BJ (cell line): ENCODE data around the gene PCDHB3. TPM values are rescaled to one million over a fixed set of nuclear protein-coding genes. Genes with fewer than 3 reads are reported as not detected.
A peak's percentile ranks its signal among the peaks of the same experiment; 100 is the strongest.
"Not testable (repeated sequence)": the region's sequence is repeated elsewhere in the genome, so short reads cannot be mapped to it uniquely, and the experiment has no call there.

Experiments used
- CTCF ChIA-PET: fragments of 350-600 bp; formaldehyde crosslinking; extraction: SDS; loops from one replicate; lab custom pipeline; 2021; ENCODE audit warnings: antibody characterized with exemption, inconsistent platforms; lab: Yijun Ruan, JAX
- POLR2A ChIA-PET: fragments of 300-600 bp; sonication (Branson Sonifier 250); formaldehyde crosslinking; extraction: SDS; loops from one replicate; lab custom pipeline; 2021; ENCODE audit warnings: antibody characterized with exemption; lab: Charles Lee
- DNase-seq: peaks from one replicate; pipeline ENCODE4 v3.0.0-alpha.2; 2011; ENCODE audit warnings: low read depth
- H3K27me3 ChIP-seq: 2 replicates; pipeline ENCODE4 v1.6.0; 2011; ENCODE audit warnings: low read length; ENCODE audit not compliant: control insufficient read depth, insufficient read depth
- H3K36me3 ChIP-seq: 2 replicates; pipeline ENCODE4 v1.5.1; 2011; ENCODE audit warnings: low read length; ENCODE audit not compliant: control insufficient read depth, insufficient read depth
- H3K4me3 ChIP-seq: 2 replicates; pipeline ENCODE4 v1.5.1; 2011; ENCODE audit warnings: low read depth, mild to moderate bottlenecking, control low read depth, low read length
- polyA plus RNA-seq: library from polyadenylated mRNA; depleted of rRNA; stranded (reverse); fragments of >200 nt; gene quantifications from 2 replicates; pipeline ENCODE4 v1.2.3, GENCODE V29; 2011
- TF ChIP-seq, protein P1 (sequence below): IDR thresholded peaks from 2 replicates; pipeline ENCODE4 v1.5.1; 2011; ENCODE audit warnings: low read depth, mild to moderate bottlenecking, control low read depth, inconsistent platforms, low read length, moderate library complexity; ENCODE audit not compliant: insufficient read depth

PCDHB3 gene
- polyA plus RNA-seq, 1 experiment, result 0.31 TPM

DNA sequence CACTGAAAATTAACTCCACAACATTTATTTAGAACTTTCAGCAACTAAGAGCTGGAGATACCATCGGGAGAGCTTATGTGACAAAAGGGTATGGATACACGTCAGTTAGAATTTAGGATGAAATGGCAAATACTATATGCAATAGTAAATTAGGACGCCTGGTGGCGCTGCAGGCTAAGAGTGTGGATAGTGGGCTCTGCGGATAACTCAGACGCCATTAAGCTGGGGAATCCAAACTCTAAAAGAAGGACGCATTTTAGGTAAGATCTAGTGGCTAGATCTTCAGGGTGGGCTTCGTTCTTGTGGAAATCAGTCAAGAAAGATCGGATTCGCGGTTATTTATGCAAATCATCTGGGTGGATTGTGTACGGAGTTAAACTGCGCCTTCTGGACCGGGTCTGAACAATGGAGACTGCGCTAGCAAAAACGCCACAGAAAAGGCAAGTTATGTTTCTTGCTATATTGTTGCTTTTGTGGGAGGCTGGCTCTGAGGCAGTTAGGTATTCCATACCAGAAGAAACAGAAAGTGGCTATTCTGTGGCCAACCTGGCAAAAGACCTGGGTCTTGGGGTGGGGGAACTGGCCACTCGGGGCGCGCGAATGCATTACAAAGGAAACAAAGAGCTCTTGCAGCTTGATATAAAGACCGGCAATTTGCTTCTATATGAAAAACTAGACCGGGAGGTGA lies 34.9 kb downstream of the PCDHB3 start, which contains the start of gene PCDHB5:
Gene PCDHB5 (plus strand): TSS at position 177 of the 688 bp plus-strand sequence. CDS start 229 bp downstream, at position 406.
- CTCF ChIA-PET, result no interaction called here

DNA sequence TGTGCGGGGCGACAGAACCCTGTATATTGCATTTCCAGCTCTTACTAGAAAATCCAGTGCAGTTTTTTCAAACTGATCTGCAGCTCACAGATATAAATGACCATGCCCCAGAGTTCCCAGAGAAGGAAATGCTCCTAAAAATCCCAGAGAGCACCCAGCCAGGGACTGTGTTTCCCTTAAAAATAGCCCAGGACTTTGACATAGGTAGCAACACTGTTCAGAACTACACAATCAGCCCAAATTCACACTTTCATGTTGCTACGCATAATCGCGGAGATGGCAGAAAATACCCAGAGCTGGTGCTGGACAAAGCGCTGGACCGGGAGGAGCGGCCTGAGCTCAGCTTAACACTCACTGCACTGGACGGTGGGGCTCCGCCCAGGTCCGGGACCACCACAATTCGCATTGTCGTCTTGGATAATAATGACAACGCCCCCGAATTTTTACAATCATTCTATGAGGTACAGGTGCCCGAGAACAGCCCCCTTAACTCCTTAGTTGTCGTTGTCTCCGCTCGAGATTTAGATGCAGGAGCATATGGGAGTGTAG lies 35.5 kb downstream of the PCDHB3 start:
- POLR2A ChIA-PET, result no interaction called here
- Histone ChIP-seq H3K27me3 (no peaks in the 10 kb centered on the region), H3K4me3 (no peak overlapping the region), H3K36me3 (no peaks in the 10 kb centered on the region)
- TF ChIP-seq, protein P1, sequence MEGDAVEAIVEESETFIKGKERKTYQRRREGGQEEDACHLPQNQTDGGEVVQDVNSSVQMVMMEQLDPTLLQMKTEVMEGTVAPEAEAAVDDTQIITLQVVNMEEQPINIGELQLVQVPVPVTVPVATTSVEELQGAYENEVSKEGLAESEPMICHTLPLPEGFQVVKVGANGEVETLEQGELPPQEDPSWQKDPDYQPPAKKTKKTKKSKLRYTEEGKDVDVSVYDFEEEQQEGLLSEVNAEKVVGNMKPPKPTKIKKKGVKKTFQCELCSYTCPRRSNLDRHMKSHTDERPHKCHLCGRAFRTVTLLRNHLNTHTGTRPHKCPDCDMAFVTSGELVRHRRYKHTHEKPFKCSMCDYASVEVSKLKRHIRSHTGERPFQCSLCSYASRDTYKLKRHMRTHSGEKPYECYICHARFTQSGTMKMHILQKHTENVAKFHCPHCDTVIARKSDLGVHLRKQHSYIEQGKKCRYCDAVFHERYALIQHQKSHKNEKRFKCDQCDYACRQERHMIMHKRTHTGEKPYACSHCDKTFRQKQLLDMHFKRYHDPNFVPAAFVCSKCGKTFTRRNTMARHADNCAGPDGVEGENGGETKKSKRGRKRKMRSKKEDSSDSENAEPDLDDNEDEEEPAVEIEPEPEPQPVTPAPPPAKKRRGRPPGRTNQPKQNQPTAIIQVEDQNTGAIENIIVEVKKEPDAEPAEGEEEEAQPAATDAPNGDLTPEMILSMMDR, result no peak
- no peak for DNase-seq
- CTCF ChIA-PET, result no interaction called here

More for the DNA sequence above, 34.9 kb downstream of the PCDHB3 start, which contains the start of gene PCDHB5:
- Histone ChIP-seq H3K4me3 (peak within 1 kb of the TSS; percentile 20; the same call in 1 of the 2 replicates), H3K36me3 (no peaks in the 10 kb centered on the region), H3K27me3 (no peaks in the 10 kb centered on the region)
- DNase-seq, result no peak
- POLR2A ChIA-PET, result no interaction called here
- TF ChIP-seq, protein P1, result peak; percentile 24

DNA sequence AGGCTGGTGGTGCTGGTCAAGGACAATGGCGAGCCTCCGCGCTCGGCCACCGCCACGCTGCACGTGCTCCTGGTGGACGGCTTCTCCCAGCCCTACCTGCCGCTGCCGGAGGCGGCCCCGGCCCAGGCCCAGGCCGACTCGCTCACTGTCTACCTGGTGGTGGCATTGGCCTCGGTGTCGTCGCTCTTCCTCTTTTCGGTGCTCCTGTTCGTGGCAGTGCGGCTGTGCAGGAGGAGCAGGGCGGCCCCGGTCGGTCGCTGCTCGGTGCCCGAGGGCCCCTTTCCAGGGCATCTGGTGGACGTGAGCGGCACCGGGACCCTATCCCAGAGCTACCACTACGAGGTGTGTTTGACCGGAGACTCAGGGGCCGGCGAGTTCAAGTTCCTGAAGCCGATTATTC lies 37.1 kb downstream of the PCDHB3 start:
- H3K4me3 ChIP-seq, H3K36me3 ChIP-seq, H3K27me3 ChIP-seq, CTCF ChIA-PET, POLR2A ChIA-PET, DNase-seq: not testable (repeated sequence)

DNA sequence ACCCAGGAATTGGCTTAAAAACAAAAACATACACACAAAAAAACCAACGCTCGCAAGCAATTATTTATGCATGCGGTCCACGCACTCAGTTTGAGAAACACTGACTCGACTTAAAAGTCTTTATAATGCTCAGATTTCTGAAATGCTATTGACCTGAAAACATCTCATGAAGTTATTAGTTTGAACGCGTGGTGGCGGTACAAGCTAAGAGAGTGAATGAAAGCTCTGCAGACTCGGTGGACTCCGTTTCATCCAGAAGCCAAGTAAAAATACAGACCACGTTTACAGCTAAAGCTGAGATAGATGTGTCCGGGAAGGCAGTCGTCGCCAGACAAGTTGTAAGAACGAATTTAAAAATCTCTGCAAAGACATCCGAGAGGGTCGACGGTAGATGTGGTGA lies 49.5 kb downstream of the PCDHB3 start, which contains the start of gene PCDHB6:
Gene PCDHB6 (plus strand): TSS at position 246 of the 400 bp plus-strand sequence. CDS start 201 bp downstream, outside the sequence.
- CTCF ChIA-PET, result interaction anchor here (0.6 to 1.5 kb wide), 5 partner anchors 10 to 181 kb away, joined by 3 to 4 read pairs (median 3); partner anchors contain the start of gene PCDHB9
- H3K27me3 ChIP-seq, result no peaks in the 10 kb centered on the region
- DNase-seq, result no peak
- TF ChIP-seq, protein P1, result 0 out of 2 replicates have a peak, but pooled peaks have one; percentile 14
- H3K4me3 ChIP-seq, result no peak within 1 kb of the TSS
- H3K36me3 ChIP-seq, result no peaks in the 10 kb centered on the region
- POLR2A ChIA-PET, result no interaction called here

DNA sequence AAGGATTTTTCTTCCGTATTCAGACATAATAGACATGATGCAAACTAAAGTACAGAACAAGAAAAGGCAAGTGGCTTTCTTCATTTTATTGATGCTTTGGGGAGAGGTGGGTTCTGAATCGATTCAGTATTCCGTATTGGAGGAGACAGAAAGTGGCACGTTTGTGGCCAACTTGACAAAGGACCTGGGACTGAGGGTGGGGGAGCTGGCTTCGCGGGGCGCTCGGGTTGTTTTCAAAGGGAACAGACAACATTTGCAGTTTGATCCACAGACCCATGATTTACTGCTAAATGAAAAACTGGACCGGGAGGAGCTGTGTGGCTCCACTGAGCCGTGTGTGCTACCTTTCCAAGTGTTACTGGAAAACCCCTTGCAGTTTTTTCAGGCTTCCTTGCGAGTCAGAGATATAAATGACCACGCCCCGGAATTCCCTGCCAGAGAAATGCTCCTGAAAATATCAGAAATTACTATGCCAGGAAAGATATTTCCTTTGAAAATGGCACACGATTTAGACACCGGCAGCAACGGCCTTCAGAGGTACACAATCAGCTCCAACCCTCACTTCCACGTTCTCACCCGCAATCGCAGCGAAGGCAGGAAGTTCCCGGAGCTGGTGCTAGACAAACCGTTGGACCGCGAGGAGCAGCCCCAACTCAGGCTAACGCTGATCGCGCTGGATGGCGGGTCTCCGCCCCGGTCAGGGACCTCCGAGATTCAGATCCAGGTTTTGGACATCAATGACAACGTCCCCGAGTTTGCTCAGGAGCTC lies 50.1 kb downstream of the PCDHB3 start:
- CTCF ChIA-PET, result interaction anchor here (0.6 to 1.5 kb wide), 5 partner anchors 9 to 180 kb away, joined by 3 to 4 read pairs (median 3); partner anchors contain the start of gene PCDHB9
- H3K36me3 ChIP-seq, result no peaks in the 10 kb centered on the region
- POLR2A ChIA-PET, result no interaction called here
- no peak for DNase-seq
- H3K4me3 ChIP-seq, result no peak overlapping the region
- no peaks in the 10 kb centered on the region for H3K27me3 ChIP-seq
- TF ChIP-seq, protein P1, result no peak
